Raji (cell line): ENCODE results near the gene VPS37C.

ENCODE experiments used
- POLR2A ChIP-seq: IDR thresholded peaks from 2 replicates; pipeline ENCODE4 v1.6.1; 2011; ENCODE audit warnings: low read depth, low read length, control low read depth; ENCODE audit not compliant: insufficient read depth

VPS37C gene

DNA sequence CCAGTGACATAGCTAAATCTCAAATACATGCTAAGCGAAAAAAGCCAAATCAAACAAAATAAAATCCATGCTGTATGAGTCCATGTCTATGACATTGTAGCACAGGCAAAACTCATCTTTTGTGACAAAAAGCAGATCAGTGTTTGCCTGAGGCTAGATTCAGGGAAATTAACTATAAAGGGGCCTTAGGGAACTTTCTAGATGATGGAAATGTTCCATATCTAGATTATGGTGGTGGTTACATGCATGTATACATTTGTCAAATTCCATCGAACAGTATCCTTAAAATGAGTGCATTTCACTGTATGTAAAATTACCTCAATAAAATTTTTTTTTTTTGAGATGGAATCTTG, 44.1 kb downstream of the VPS37C start:
- TF ChIP-seq POLR2A, result no peak

DNA sequence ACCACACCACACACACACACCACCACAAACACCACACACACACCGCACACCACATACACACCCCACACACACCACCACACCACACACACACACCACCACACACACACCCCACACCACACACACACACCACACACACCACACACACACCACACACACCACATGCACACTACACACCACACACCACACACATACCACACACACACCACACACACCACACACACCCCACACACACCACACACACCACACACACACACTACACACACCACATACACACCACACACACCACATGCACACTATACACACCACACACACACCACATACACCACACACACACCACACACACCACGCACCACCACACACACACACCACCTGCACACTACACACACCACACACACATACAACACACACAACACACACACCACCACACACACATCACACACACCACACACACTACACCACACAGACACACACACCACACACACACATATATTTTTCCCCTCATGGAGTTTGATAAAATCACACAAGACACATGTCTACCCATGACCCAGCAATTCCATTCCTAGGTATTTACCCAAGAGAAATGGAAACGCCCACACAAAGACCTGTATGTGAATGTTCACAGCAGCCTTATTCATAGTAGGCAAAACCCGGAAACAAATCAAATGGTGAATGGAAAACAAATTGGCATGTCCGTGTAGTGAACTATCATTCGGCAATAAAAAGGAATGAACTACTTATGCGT, 44.6 kb downstream of the VPS37C start:
- no peak for TF ChIP-seq POLR2A

DNA sequence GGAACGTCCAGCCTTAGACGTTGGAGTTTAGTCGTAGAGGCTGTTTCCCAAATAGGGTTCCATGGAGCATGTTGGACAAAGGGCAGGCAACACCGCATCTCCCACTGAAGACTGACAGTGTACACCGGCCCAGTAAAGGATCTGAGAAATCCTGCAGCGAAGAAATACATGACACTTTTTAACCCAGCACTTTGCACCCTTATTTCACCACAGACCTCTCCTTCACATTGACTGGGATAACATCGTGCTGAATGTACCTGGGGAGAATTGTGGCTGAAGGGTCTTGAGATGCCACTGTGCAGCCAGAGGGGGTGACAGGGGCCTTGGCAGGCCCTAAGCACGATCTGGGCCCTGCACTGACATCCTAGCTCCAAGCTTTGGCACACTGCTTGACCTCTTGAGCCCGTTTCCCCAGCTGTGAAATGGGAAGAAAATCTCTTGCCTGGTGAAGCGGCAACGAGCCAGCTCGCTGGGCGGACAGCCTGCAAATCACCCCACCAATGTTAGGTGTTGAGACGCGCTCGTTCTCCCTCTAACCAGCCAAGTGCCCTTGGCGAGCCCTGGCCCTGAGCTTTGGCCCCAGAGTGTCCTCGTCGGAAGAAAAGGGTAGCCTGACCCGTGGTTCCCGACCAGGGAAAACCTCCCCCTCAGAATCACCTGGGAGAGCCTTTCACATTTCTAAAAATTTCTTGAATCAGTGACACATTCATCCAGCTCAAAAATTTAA, 45.6 kb downstream of the VPS37C start:
- TF ChIP-seq POLR2A, result no peak

- no peak for TF ChIP-seq POLR2A
Observed at GRCh38 chr11:61114913-61115312, 46.3 kb downstream of the VPS37C start.

GRCh38 chr11:61113201-61113600, 48.0 kb downstream of the VPS37C start:
- TF ChIP-seq POLR2A, result no peak

GRCh38 chr11:61112575-61112974, 48.7 kb downstream of the VPS37C start:
- no peak for TF ChIP-seq POLR2A

DNA sequence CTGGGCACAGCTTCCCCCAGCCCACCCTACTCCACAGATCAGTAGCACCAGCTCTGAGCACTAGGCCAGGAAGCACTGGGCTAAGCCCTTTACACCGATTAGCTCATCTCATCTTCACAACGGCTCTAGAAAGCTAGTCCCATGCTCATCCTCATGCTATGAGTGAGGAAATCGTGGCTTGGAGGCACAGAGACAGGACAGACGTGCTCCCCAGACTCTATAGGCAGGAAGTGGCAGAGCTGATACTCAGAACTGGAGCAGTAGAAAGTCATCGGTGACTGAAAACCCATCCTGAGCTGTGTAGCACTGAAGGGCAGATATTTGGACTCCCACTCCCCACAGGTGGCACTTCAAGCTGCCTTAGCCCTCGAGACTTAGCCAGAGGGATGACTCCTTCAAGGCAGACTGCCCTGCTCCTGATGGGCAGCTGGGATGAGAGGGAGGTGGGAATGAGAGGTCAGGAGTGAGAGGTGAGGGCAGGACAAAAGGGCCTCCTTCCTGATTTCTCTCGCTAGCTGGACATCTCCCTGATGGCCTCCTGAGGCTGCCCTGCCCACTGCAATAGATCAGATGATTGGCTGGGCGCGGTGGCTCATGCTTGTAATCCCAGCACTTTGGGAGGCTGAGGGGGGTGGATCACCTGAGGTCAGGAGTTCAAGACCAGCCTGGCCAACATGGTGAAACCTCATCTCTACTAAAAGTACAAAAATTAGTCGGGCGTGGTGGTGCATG, 49.3 kb downstream of the VPS37C start:
- no peak for TF ChIP-seq POLR2A

DNA sequence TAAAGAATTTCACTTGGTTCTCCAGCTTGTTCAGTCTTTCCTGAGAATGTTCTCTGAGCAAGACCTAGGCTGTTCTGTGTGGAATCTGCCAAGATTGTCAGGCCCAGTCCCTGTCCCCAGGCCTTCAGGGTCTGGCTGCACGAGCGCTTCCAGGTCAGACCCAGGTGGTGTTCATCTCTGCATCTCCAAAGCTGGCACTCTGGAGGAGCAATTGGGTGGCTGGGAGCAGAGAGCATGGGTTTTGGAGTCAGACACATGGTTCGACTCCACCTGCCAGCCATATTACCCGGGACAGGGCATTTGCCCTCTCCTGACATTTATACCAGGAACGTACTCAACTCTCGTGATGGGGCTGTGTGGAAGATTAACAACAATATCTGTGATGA, 50.2 kb downstream of the VPS37C start:
- TF ChIP-seq POLR2A, result no peak

DNA sequence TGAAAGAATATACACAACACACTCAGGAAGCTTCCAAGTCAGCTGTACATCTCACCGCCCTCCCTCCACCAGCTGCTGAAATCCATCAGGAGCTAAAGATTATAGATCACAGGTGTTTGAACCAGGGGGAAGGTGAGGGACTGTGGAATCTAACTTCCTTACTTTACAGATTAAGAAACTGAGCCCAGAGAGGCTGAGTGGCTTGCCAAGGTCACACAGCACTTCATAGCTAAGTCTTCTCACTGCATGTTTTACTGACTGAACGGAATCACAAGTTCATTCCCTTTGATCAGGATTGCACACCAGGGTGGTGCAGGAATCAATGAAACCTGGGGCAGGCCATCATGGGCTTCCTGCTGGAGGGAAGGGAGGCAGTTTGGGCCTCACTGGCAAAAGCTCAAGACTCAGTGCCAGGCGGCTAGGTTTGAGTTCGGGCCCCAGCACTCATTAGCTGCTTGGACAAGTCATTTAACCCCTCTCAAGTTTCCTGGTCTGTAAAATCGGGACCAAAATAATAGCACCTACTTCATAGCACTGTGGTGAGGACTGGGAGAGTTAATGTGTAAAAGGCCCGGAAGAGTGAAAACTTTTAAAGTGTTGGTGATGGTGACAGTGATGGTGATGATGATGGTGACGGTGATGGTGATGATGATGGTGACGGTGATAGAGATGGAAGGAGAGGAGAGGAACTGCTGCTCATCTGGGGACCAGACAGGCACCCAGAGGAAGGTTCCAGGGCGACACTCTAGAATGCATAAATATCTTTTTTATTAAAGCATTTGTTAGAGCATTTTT, 50.8 kb downstream of the VPS37C start:
- no peak for TF ChIP-seq POLR2A

- TF ChIP-seq POLR2A, result no peak
Observed at GRCh38 chr11:61109671-61110070, 51.6 kb downstream of the VPS37C start.

GRCh38 chr11:61108847-61109585, 52.2 kb downstream of the VPS37C start:
- no peak for TF ChIP-seq POLR2A

DNA sequence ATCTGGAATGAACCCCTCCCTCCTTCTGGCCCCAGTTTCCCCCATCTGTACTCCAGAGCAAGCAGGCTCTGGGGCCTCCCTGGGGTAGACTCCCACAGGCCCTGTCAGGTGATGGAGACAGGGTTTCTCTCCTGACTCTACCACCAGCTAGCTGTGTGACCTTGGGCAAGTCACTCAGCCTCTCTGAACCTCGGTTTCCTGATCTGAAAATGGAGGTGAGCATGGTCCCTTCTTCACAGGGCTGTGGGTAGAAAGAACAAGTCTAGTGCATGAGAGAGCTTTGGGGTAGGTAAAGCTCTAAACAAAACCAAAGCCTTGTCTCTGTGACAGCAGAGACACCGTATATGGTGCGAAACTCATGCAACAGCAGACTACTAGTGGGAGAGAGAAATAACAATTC, 53.3 kb downstream of the VPS37C start:
- TF ChIP-seq POLR2A, result no peak

- no peak for TF ChIP-seq POLR2A
Observed at GRCh38 chr11:61106894-61107470, 54.2 kb downstream of the VPS37C start.

DNA sequence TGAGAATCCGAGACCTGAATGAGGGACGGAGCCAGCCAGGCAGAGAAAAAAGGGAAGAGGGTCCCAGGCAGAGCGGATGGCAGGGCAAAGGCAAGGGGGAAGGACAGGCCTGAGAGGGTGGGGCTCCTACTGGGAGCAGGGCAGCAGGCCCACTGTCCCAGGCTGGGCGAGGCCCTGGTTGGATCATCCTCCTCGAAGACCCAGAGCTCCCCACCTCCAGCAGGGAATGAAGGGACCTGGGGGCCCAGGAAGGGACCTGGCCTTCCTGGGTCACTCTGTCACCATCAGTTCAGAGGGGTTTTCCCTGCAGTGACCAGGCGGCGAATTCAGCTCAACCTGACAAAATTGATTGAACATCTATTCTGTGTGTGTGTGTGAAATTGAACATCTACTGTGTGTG, 54.9 kb downstream of the VPS37C start:
- TF ChIP-seq POLR2A, result no peak

DNA sequence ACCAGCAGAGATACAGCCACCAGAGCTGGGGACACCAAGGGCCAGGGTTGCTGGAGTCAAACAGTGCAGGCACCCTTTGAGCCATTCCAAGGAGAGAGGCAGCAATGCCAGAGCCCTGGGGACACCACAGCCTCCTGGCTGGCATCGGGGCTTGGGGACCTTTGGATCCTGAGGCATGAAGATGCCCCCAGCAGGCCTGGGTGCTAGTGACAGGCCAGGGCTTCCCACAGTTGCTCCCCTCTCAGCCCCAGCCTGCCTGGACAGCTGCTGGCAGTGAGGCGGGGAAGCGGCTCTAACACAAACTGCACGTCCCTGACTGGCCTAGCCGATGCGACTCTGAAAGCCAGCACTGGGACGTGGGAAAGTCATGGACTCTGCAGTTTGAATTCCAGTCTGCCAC, 56.3 kb downstream of the VPS37C start:
- TF ChIP-seq POLR2A, result no peak
